Kidney tubule cell (primary cell): Measurements from ENCODE around the gene LRP2.
"Not testable (repeated sequence)": the region's sequence is repeated elsewhere in the genome, so short reads cannot be mapped to it uniquely, and the experiment has no call there.

Experiments
- DNase-seq: peaks from one replicate; pipeline ENCODE4 v3.0.0-alpha.2; 2018; ENCODE audit warnings: low spot score

LRP2 gene

DNA sequence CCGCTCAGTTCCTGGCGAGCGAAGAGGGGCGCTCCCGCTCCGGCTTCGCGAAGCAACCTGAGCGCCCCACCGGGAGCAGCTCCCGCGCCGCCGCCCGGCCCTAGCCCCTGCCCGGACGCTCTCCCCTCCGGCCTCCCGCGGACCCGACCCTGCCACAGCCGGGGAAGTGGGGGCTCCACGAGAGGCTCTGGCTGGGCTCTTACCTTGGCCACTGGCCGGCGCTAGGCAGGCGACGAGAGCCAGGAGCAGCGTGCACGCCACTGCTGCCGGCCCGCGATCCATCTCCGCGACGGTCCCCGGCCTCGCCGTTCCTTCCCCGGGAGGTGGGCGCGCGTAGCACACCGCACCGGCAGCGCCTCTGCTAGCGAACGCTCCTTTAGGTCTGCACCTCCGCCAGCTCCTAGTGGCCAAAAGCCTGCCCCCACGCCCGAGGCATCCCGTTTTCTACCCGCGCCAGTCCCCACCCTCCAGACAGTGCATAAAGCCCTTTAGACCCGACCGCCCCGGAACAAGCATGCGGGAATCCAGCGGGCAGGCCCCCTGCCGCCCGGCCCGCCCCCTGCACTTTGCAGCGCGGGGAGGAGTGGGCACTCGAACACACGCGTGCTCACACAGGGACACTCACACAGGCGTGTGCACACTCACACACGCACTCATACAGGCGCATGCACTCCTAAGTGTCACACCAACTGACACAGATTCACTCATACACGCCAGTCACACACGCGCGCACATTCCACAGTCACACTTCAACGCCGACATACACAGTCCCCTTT is at the start of gene LRP2:
Gene LRP2 (minus strand): TSS at position 417 of the 776 bp plus-strand sequence. CDS start 135 bp downstream, at position 282.
- DNase-seq = no peak

DNA sequence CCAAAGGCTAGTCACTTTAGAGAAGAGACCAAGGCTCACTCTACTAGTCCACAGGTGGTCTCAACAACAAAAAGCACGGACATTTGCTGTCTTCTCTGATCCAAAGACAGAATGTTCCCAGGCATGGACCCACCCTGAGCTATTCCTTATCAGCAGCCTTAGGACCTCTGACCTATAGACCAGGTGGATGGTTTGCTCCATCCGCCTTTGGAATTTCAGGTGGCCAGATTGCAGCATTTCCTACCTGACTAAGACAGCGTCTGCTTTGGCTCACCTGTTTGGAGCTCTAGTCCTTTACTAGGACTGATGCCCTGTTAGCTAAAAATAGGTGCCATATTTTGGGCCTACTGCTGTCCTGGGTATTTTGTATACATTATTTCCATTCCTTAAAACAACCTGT is 44.6 kb upstream of the LRP2 start:
- DNase-seq = no peak

DNA sequence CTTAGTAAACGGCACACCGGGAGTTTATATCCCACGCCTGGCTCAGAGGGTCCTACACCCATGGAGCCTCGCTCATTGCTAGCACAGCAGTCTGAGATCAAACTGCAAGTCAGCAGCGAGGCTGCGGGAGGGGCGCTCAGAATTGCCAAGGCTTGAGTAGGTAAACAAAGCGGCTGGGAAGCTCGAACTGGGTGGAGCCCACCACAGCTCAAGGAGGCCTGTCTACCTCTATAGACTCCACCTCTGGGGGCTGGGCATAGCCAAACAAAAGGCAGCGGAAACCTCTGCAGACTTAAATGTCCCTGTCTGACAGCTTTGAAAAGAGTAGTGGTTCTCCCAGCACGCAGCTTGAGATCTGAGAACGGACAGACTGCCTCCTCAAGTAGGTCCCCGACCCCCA is 37.2 kb upstream of the LRP2 start:
- not testable (repeated sequence) for DNase-seq

DNA sequence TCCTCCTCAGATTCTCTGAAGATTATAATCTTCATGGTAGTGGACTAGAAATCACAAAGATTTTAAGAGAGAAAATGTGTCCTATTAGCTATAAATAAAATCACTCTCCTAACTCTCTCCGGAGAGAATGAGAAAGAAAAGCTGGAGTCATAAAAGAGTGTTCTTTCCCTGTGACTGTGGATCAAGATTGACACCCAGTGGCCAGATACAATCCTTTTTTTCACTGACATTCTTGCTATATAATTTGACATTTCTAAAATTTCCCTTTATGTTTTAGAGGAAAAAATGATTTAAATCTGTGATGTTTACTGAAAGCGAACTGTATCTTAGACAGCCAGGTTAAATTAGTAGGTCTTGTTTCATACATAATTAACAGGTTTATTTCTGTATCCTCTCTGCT is 35.4 kb upstream of the LRP2 start:
- DNase-seq = peak; percentile 14

DNA sequence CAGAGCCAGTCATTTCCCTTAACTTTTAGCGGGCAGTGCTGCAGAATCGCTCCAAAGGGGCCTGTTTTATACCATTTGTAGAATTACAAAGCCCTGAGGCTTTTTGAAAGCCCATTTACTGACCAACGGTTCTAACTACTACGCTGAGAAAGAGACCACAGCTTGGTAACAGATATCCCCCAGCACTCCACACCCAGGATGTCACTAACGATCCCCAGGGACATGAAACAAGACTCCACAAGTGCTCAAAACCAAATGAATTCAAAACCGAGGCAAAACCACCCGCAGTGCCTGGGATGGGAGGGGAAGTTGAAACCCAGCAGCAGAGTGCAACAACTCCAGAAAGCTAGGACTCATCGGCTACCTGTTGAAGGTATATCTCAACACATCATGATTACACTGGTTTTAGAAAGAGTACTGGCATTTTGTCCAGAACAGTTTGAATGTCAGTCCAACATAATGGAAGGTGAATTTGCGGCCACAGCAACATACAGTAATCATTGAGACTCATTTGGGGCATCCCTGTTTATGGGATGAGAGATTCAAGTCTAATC is 33.6 kb upstream of the LRP2 start:
- DNase-seq = no peak

DNA sequence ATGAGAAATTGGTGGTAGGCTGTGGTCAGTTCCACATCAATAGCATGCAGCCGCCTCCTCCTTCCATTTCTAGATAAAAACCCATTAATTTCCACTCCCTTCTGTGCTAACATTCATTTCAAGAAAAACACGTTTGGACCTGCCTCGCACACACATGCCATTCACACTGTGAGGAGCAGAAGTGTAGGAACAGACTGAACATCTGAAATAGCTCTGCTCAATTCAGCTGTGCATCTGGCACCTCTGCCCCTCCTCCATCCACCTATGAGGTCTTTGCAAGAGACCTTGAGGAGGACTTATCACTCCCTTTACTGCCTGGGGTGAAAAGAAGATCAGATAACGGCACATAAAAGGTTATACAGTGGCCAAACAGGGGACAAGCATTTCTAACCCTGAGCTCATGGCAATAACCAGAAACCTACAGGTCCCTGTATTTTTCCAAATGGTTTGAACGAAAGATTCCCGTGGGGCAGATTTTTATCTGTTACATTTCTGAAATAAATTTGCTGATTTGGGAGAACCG is 30.8 kb upstream of the LRP2 start:
- no peak for DNase-seq

DNA sequence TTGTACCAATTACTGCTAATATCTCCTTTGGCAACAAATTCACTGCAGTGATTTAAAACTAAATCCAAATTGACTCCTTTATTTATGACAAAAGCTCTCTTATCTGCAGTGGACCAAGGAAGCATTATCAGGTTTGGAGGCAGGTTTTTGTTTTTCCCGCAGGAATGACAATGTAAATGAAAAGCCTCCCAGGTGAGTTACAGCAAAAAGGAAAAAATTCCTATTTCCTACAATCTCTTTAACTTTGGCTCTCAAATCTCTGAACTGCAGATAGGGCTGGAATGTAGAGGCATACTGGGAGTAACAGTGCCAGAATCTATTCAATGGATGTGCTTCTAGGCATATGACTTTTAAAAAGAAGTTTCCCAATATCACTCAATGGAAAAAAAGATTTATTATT is 28.9 kb upstream of the LRP2 start:
- DNase-seq = no peak

DNA sequence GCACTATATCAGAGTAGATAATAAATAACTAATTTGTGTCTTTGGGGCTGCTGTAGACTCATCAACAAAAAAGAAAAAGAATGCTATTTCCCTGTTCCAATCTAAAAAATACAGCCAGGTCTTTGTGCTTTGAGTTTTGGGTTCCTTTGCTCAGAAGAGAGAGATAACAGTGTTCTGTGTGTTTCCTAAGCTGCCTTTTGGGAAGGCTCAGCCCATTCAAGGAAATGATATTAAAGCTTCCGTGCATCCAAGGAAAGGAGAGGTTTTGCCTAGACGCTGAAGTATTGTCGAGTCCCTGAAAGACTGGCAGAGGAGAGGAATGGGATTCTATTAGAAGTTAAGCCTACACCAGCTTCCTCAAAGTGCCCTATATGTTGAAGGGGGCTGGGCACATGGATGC is 25.8 kb upstream of the LRP2 start:
- no peak for DNase-seq

DNA sequence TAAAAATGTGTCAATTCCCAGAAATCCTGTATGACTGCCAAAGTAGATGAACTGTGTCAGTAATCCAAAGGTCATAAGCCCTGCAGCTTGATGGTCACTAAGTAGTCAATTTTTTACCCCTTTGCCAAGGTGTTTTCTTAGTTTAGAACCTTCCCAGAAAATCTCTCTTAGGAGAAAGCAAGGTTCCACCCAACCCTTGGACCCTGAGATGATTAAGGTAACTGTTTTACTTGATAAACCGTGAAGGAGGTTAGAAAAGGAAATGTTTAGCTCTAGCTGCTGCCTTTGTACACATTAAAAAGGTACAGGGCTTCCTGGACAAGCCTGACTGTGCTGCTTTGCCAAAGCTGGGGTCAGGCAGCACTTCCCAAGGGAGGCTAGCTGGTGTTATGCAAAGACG is 24.4 kb upstream of the LRP2 start:
- no peak for DNase-seq

DNA sequence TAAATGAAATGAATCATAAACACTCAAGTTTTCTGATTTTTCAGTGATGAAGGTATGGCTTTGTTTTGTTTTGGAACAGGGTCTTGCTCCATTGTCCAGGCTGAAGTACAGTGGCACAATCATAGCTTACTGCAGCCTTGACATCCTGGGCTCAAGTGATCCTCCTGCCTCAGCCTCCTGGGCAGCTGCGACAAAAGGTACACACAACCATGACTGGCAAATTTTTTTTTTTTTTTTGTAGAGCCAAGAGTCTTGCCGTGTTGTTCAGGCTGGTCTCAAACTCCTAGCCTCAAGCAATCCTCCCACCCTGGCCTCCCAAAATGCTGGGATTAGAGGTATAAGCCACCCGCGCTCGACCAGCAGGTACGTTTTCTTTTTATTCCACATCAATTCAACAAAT is 22.5 kb upstream of the LRP2 start:
- DNase-seq = no peak

DNA sequence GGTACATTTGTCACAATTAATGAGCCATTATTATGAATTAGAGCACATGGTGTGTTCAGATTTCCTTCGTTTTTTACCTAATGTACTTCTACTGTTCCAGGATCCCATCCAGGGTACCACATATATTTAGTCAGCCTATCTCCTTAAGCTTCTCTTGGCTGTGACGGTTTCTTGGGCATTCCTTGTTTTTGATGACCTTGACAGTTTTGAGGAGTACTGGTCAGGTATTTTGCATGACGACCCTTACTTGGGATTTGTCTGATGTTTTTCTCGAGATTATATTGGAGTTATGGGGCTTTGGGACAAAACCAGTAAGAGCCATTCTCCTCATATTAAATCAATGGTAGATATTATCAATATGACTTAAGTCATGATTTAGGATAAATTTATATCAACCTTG is 10.2 kb upstream of the LRP2 start:
- no peak for DNase-seq

DNA sequence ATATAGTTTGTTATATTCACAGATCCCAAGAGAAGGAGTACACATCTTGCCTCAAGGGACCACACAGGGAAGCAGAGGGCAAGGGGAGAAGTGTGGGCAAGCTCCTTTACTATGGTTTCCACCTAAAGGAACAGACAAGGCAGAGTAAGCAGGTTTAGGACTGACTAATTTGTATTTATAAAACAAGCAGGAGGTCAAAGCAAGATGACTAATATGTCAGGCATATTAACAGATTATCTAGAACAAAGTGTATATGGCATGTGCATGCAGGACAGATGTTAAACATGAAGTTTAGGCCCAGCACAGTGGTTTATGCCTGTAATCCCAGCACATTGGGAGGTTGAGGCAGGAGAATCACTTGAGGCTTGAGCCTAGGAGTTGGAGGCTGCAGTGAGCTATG is 3.7 kb upstream of the LRP2 start:
- DNase-seq = peak; percentile 29

DNA sequence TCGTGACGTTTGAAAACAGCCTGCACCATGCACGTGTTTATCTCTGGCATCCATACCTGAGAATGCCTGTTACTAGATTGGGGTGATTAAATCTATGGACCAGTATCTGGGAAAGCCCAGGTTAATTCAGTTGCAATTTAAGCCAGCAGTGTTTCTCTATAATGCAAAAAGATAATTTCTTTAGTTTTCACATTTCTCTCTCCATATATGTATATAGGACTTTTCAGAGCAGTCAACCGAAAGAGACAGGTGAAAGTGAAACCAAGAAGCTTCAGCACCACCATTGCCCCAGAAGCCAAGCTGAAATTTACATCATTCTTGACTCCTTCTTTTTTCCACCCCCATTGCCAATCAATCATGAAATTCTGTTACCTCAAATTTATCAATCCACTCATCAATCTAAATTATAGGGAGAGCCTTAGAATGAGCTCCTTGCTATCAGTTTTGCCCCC is 2.7 kb upstream of the LRP2 start:
- DNase-seq = no peak

DNA sequence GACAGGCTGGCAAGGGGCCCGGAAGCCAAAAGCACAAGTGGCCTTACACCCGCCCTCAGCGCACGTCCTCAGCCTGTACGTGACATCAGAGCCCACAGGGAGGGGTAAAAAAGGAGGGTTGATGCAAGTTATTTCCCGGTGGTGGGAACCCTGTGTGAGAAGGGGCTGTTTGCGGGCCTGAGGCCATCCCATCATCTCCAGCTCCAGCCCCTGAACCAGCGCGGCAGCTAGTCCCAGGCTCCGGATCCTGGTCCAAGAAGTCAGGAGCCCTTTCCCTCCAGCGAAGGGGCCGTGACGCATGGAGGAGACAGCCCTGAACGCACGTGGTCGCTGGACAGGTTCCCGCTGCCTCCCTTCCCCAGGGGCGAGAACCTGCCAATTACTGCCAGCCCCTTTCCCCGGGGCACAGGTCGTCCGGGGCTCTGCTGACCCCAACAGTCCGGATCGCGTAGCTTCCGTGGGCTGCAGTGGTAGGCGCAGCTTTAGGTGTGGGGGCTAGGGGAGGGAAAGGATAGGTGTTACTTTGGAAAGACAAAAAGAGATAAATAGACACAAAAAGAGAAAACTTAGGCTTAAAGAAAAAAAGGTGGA is 1.3 kb upstream of the LRP2 start:
- DNase-seq = peak; percentile 21

DNA sequence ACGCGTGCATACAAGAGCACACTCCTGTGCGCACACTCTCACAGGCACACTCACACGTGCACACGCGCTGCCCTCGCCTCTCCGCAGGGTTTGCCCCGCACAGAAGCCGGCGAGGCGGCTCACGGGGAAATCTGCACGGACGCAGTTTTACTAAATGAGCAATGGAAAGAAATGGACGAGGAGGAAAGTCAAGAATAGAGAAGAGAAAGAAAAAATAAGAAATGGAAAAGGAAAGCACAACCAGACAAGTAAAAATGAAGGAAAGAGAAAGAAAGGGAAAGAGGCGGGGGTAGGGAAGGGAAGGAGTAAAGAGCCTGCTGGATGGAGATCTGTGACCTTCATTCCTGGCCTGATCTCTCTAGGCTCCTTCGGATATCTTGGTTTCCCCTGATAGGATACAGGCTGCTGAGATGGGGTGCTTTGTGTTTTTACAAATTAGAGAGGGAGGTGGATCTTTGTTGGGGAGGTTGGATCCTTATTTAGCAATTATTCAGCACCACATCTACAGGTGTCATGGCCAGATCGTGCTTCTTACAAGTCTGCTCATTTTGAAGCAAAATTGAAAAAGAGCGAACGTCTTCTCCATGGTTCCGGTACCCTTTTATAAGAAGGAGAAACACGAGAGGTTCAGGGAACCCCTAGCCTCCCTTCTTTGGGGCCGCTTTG is 693 bp upstream of the LRP2 start:
- no peak for DNase-seq

DNA sequence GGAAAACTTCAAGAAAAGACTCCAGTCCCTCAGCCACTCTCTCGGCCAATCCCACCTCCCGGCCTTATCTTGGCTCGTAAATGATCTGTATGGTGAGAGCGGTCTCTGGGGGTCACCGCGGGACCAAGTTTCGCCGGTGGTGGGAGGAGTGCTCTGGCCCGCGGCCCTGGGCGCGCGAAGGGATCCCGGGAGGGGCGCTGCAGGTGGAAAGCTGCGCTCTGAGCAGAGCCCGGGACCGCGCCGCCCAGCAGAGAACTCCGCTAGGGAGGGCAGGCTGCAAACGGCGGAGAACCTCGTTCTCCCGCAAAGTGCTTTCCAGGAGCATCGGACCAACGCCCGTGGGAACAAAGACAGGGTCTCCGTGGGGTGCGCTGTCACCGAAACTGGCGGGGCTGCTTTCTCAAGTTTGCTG is 622 bp downstream of the LRP2 start:
- DNase-seq = no peak

DNA sequence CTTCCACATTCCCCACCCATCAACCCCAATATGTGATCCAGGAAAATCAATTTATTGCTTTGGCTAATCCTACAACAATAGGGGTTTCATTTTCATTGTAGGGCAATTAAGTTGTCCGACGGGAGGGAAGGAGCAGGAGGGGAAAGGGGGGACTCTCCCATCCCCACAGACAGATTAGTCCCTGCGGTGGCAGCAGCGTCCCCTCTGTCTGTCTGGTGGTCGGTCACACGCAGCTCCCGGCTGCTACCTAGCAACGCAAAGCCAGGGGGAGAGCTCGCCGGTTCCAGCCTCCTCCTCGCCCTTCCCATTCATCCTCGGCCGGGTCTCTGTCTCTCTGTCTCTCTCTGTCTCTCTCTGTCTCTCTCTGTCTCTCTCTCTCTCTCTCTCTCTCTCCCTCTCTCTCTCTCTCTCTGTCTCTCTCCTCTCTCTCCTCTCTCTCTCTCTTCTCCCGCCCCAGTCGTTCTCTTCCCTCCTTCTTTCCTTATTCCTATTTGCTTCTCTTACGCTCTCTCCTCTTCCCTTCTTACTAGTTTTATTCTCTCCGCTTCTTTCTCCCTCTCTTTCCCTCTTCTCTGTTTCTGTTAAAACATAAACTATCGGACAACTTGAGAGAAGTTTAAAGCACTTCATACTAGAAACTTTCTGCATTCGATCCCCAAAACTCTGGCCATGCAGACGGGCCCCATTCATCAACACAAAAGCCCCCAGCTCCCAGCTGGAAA is 1.2 kb downstream of the LRP2 start:
- DNase-seq = no peak

DNA sequence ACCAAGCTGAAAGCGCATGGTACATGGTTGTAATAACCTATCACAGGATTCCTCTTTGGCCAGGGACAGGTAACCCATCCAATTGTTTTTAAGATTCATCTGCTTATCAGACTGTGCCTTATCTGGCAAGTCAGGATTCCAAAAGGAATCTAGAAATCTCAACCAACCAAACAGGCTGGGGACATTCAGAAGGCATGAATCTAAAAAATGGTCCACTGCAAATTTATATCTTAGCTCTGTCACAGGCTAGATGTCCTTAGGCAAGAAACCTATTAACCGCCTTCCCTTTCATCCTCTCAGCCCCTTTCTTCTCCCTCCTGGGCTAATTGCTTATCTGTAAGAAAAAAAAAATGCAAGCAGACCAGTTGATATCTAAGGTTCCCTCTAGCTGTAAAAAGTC is 4.3 kb downstream of the LRP2 start:
- no peak for DNase-seq

DNA sequence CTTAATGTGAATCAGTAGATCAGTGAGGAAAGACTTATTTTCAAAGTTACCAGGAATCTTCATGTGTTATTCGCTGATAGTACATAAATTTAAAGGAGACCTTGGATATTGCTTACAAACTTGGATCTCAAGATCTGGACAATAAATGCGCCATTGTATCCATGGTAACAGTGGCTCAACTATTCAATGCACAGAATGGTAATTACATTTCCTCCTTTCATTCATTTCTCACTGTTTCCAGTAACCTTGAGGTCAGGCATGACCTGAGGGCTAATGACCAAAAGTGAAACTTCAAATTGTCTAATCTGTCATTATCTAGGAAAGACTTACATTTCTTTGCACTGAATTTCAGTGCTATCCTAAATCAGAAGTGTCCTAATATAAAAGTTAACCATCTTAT is 8.1 kb downstream of the LRP2 start:
- no peak for DNase-seq

DNA sequence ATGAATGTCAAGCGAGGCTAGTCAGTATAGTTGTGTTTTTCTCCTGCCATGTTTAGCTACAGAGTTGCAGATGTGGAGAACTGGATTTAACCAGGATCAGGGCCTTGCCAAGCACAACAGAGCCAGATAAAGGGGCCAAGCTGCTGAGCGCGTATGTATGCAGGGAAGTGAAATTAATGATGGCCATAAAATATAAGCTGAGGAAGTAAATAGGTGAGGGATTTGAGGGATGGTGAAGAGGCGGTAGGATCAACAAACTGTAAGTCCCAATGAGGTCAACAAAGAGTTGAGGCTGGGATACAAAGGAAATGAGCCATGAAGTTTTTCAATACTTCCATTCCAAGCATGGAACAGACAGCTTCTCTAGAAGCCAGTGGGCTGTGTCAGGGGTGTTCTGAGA is 10.6 kb downstream of the LRP2 start:
- DNase-seq = no peak

DNA sequence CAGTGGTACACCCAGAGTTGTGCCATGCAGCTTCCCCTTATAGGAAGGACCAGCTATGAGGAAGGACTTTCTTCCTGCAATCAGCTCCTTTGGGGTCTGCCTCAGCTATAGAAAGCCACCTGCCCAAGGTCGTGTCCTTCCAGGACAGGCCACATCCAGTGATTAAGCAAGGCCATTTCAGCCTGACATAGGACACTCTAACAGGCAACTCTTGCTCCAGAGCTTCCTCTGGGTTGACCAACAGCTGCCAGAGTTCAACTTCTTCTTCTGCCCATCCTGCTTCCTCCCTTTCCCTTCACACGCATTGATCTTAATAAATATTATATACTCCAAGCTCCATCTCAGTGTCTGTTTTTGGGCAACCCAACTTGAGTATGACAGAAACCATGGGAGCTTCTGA is 12.8 kb downstream of the LRP2 start:
- no peak for DNase-seq
